ENCODE measurements around the gene SMIM36.

SMIM36 gene

DNA sequence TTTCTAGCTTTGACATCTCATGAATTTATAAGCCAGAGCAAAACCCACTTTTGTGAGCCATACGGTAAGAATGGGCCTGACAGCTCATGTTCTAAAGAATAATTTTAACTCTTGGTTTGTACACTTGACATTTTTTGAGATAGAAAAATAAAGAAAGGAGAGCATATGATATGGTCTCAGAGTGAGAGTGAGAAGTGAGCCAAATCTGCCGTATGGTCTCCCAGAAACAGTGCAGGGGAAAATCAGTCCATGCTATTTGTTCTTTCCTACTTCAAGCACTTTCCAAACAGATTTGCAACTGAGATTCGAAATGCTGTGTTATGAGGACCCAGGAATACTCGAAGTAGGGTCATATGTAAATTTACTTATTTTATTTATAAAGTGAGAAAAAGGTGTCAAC is 20.9 kb downstream of the SMIM36 start:
- H3K27ac ChIP-seq: no peak overlapping the region
- TF ChIP-seq CTCF (conservative IDR thresholded peaks at IDR 0.05; ENCODE audit: low read depth, low read length): no peak
- no peak overlapping the region for H3K4me2 ChIP-seq
- H2AFZ ChIP-seq (ENCODE audit: low read depth): no peak overlapping the region
- no peaks in the 10 kb centered on the region for H3K36me3 ChIP-seq (ENCODE audit: insufficient read depth)
- no peaks in the 10 kb centered on the region for H4K20me1 ChIP-seq (ENCODE audit: insufficient read depth)
- H3K9ac ChIP-seq: no peak overlapping the region
- no peaks in the 10 kb centered on the region for H3K27me3 ChIP-seq (ENCODE audit: insufficient read depth, low read depth)
- no peaks in the 10 kb centered on the region for H3K79me2 ChIP-seq (ENCODE audit: insufficient read depth, low read depth)
- no peaks in the 10 kb centered on the region for H3K4me1 ChIP-seq (ENCODE audit: low read depth, poor library complexity, severe bottlenecking)
- no peak overlapping the region for H3K4me3 ChIP-seq (IDR thresholded peaks at IDR 0.05; ENCODE audit: insufficient read depth, low read depth, low read length)

DNA sequence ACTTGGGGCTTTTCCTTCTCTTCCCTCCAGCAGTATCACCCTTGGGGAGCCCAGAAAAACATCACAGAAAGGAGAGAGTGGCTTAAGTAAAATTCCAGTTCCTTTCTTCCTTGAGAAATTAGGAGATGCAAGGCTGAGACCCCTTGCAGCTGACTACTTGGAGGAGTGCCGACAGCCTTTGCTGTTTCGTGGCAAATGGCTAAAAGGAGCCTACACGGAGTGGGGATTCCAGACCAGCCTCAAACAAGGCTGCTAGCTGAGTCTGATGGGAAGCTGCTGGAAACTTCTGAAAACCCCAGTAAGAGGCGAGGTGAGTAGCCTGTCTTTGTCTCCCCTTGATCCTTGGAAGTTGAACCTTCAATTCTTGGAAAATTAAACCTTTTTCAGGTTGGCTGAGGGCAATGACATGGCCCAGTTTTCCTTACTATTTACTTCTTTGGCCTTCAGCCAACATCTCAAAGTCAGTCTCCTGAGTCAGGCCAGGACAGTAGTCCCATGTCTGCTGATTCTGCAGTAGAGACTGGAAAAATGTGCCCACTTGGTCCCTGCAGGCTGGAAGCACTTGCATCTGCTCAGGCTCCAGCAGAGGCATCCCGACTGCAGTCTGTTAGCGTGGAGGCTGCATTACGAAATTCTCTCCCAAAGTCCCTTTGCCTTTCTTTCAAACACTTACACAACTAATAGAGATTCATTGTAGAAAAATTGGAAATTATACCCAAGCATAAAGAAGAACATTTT is 23.4 kb downstream of the SMIM36 start:
- Histone ChIP-seq H3K9ac (no peak overlapping the region), H3K4me2 (no peak overlapping the region), H2AFZ (ENCODE audit: low read depth) (no peak overlapping the region), H3K4me3 (IDR thresholded peaks at IDR 0.05; ENCODE audit: insufficient read depth, low read depth, low read length) (no peak overlapping the region), H3K27me3 (ENCODE audit: insufficient read depth, low read depth) (no peaks in the 10 kb centered on the region), H3K4me1 (ENCODE audit: low read depth, poor library complexity, severe bottlenecking) (no peaks in the 10 kb centered on the region), H4K20me1 (ENCODE audit: insufficient read depth) (no peaks in the 10 kb centered on the region), H3K27ac (no peak overlapping the region), H3K79me2 (ENCODE audit: insufficient read depth, low read depth) (no peaks in the 10 kb centered on the region), H3K36me3 (ENCODE audit: insufficient read depth) (no peaks in the 10 kb centered on the region)
- no peak for TF ChIP-seq CTCF (conservative IDR thresholded peaks at IDR 0.05; ENCODE audit: low read depth, low read length)

DNA sequence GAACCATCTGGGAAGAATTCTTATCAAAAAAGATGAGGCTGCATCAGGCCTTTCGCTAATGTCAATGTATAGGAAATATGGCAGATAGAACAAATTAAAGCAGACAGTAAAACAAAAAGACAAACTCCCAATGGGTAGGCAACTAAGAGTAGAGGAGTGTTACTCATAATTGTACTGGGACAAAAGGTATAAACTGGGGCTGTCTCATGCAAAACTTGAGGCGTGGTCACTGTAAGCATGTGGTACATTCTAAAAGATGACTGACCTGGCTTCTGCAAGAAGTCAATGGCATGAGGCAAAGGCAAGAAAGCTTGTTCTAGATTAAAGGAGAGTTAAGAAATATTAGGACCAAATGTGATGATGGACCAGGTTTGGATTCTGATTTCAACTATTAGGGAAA is 26.7 kb downstream of the SMIM36 start:
- H3K27ac ChIP-seq: no peak overlapping the region
- no peaks in the 10 kb centered on the region for H3K36me3 ChIP-seq (ENCODE audit: insufficient read depth)
- H2AFZ ChIP-seq (ENCODE audit: low read depth): no peak overlapping the region
- no peaks in the 10 kb centered on the region for H3K79me2 ChIP-seq (ENCODE audit: insufficient read depth, low read depth)
- TF ChIP-seq CTCF (conservative IDR thresholded peaks at IDR 0.05; ENCODE audit: low read depth, low read length): no peak
- no peaks in the 10 kb centered on the region for H3K4me1 ChIP-seq (ENCODE audit: low read depth, poor library complexity, severe bottlenecking)
- no peak overlapping the region for H3K4me3 ChIP-seq (IDR thresholded peaks at IDR 0.05; ENCODE audit: insufficient read depth, low read depth, low read length)
- no peaks in the 10 kb centered on the region for H3K27me3 ChIP-seq (ENCODE audit: insufficient read depth, low read depth)
- no peak overlapping the region for H3K9ac ChIP-seq
- no peak overlapping the region for H3K4me2 ChIP-seq
- no peaks in the 10 kb centered on the region for H4K20me1 ChIP-seq (ENCODE audit: insufficient read depth)

- no peak overlapping the region for H3K4me2 ChIP-seq
- no peak overlapping the region for H3K4me3 ChIP-seq (IDR thresholded peaks at IDR 0.05; ENCODE audit: insufficient read depth, low read depth, low read length)
- no peak for TF ChIP-seq CTCF (conservative IDR thresholded peaks at IDR 0.05; ENCODE audit: low read depth, low read length)
- no peaks in the 10 kb centered on the region for H3K4me1 ChIP-seq (ENCODE audit: low read depth, poor library complexity, severe bottlenecking)
- no peaks in the 10 kb centered on the region for H3K79me2 ChIP-seq (ENCODE audit: insufficient read depth, low read depth)
- H3K27ac ChIP-seq: no peak overlapping the region
- no peak overlapping the region for H3K9ac ChIP-seq
- H3K36me3 ChIP-seq (ENCODE audit: insufficient read depth): no peaks in the 10 kb centered on the region
- no peaks in the 10 kb centered on the region for H4K20me1 ChIP-seq (ENCODE audit: insufficient read depth)
- H3K27me3 ChIP-seq (ENCODE audit: insufficient read depth, low read depth): no peaks in the 10 kb centered on the region
- no peak overlapping the region for H2AFZ ChIP-seq (ENCODE audit: low read depth)
Observed at GRCh38 chr17:55482591-55483389, 28.5 kb downstream of the SMIM36 start.
